HepG2 (cell line): ENCODE results near the gene PP2D1. TPM values are rescaled to one million over a fixed set of nuclear protein-coding genes. Genes with fewer than 3 reads are reported as not detected.

Experiments
- FUBP1 ChIP-seq: sonication (generic); formaldehyde crosslinking; IDR thresholded peaks from 2 replicates; pipeline ENCODE4 v1.5.1; 2020; ENCODE audit warnings: missing genetic modification reagents, mild to moderate bottlenecking, borderline replicate concordance
- HMG20B ChIP-seq: conservative IDR thresholded peaks from 2 replicates; pipeline ENCODE4 v1.6.1; 2016; ENCODE audit warnings: missing genetic modification reagents, missing compliant biosample characterization
- KDM2A ChIP-seq: sonication (generic); formaldehyde crosslinking; IDR thresholded peaks from 2 replicates; pipeline ENCODE4 v1.4.0; 2020; ENCODE audit warnings: low read depth, missing genetic modification reagents, borderline replicate concordance
- MBNL3 ChIP-seq: fragments of 250-450 bp; sonication (Bioruptor Pico); conservative IDR thresholded peaks from 2 replicates; pipeline ENCODE4 v1.8.0; 2022; ENCODE audit warnings: mild to moderate bottlenecking, inconsistent platforms
- MNT ChIP-seq: fragments of 450-650 bp; IDR thresholded peaks from 2 replicates; pipeline ENCODE4 v1.6.1; 2016
- PBX3 ChIP-seq: sonication (generic); formaldehyde crosslinking; IDR thresholded peaks from 2 replicates; pipeline ENCODE4 v1.8.1; 2023; ENCODE audit warnings: missing genetic modification reagents, inconsistent platforms, borderline replicate concordance
- PTBP1 ChIP-seq: fragments of 200-400 bp; formaldehyde crosslinking; IDR thresholded peaks from 2 replicates; pipeline ENCODE4 v1.6.1; 2018; ENCODE audit warnings: low read length, low read depth; ENCODE audit not compliant: poor library complexity, severe bottlenecking
- RARA ChIP-seq: IDR thresholded peaks from 2 replicates; pipeline ENCODE4 v1.6.1; 2016; ENCODE audit warnings: missing genetic modification reagents, missing compliant biosample characterization
- RBFOX2 ChIP-seq: fragments of 200-400 bp; formaldehyde crosslinking; IDR thresholded peaks from 2 replicates; pipeline ENCODE4 v1.6.1; 2017; ENCODE audit warnings: low read depth, mild to moderate bottlenecking, low read length
- REST ChIP-seq, 2 experiments: IDR thresholded peaks; 2 replicates each; pipeline ENCODE4 v1.6.1; 2011 to 2012; ENCODE audit warnings: low read length in 2 of 2, borderline replicate concordance in 1 of 2, low read depth in 1 of 2, mild to moderate bottlenecking in 1 of 2, moderate library complexity in 1 of 2
- SIN3A ChIP-seq: IDR thresholded peaks from 2 replicates; pipeline ENCODE4 v1.6.1; 2011; ENCODE audit warnings: low read depth, mild to moderate bottlenecking, control low read depth, low read length, borderline replicate concordance
- SP4 ChIP-seq: sonication (generic); formaldehyde crosslinking; IDR thresholded peaks from 2 replicates; pipeline ENCODE4 v1.8.1; 2023; ENCODE audit warnings: mild to moderate bottlenecking, missing genetic modification reagents
- THAP8 ChIP-seq: sonication (generic); formaldehyde crosslinking; IDR thresholded peaks from 2 replicates; pipeline ENCODE4 v1.5.1; 2020; ENCODE audit warnings: missing genetic modification reagents, mild to moderate bottlenecking, borderline replicate concordance
- ZBTB39 ChIP-seq: sonication (generic); formaldehyde crosslinking; IDR thresholded peaks from 2 replicates; pipeline ENCODE4 v1.5.0; 2020; ENCODE audit warnings: missing genetic modification reagents
- ZNF580 ChIP-seq: IDR thresholded peaks from 2 replicates; pipeline ENCODE4 v1.6.1; 2016; ENCODE audit warnings: low read depth, borderline replicate concordance
- polyA plus RNA-seq, 8 experiments: library from polyadenylated mRNA; depleted of rRNA in 3 of 8; stranded (reverse) in 7 of 8; unstranded in 1 of 8; fragments of >200 nt; fragmentation: Illumina TruSeq in 4 of 8; extraction: Trizol in 4 of 8; gene quantifications; 2 replicates each; pipeline versions ENCODE4 v1.2.1 to v1.2.3, GENCODE V29; 2011 to 2016; ENCODE audit warnings: low read depth in 4 of 8, missing spikeins in 1 of 8, mixed read lengths in 1 of 8; ENCODE audit not compliant: insufficient read depth in 1 of 8
- total RNA-seq, 5 experiments: library from RNA; depleted of rRNA; stranded (reverse); fragments of >200 nt; fragmentation: Illumina TruSeq; extraction: Trizol; gene quantifications; 2 replicates each; pipeline ENCODE4 v1.2.3, GENCODE V29; 2016; ENCODE audit warnings: low read depth in 1 of 5

The PP2D1 gene
- total and polyA plus RNA-seq, 2 of the 13 experiments (the other 11 are each of a cell fraction or from before 2014, with no cell fraction given): not detected

- TF ChIP-seq RARA (CRISPR knock-in tag) (no peak), RBFOX2 (peak; percentile 59), MNT (no peak), SIN3A (no peak), PTBP1 (no peak), FUBP1 (CRISPR knock-in tag) (no peak), ZBTB39 (CRISPR knock-in tag) (no peak), THAP8 (CRISPR knock-in tag) (no peak), ZNF580 (CRISPR knock-in tag) (no peak), PBX3 (CRISPR knock-in tag) (no peak), HMG20B (no peak), KDM2A (CRISPR knock-in tag) (peak; percentile 76; the same call in 1 of the 2 replicates), SP4 (no peak), REST (IDR thresholded peaks at IDR 0.05; ENCODE audit: borderline replicate concordance in 1 of 2, low read depth in 1 of 2, low read length in 2 of 2) (no peak), MBNL3 (CRISPR knock-in tag) (no peak)
Measured at GRCh38 chr3:20039765-20040547, 27.9 kb upstream of the PP2D1 start, which contains the start of gene KAT2B (continued).
